Small intestine (tissue), 7 donors: Measurements from ENCODE around the gene CLP1. TPM values are rescaled to one million over a fixed set of nuclear protein-coding genes. Genes with fewer than 3 reads are reported as not detected.

Experiments used
- DNase-seq, 2 donors: peaks; one replicate each; pipeline versions ENCODE4 v3.0.0 to v3.0.0-alpha.2; 2013
- FAIRE-seq: peaks from 2 replicates; lab custom pipeline; 2012; peaks lifted over from hg19 to GRCh38; lab: Jason Lieb, UNC
- H3K27ac ChIP-seq, 3 donors: one replicate each; pipeline ENCODE4 v1.5.1; 2013; ENCODE audit warnings: low read length in 2 of 3, mild to moderate bottlenecking in 2 of 3, control low read depth in 1 of 3, inconsistent platforms in 1 of 3, low read depth in 1 of 3, moderate library complexity in 1 of 3
- H3K27me3 ChIP-seq, 3 donors: one replicate each; pipeline ENCODE4 v1.6.1; 2013; ENCODE audit warnings: low read length in 3 of 3, inconsistent platforms in 1 of 3; ENCODE audit not compliant: control insufficient read depth in 3 of 3, insufficient read depth in 3 of 3
- H3K36me3 ChIP-seq, 3 donors: one replicate each; pipeline ENCODE4 v1.6.1; 2013; ENCODE audit warnings: low read length in 3 of 3, inconsistent platforms in 1 of 3, low read depth in 1 of 3, mild to moderate bottlenecking in 1 of 3, moderate library complexity in 1 of 3; ENCODE audit not compliant: control insufficient read depth in 3 of 3, insufficient read depth in 2 of 3
- H3K4me1 ChIP-seq, 3 donors: one replicate each; pipeline ENCODE4 v1.6.1; 2013; ENCODE audit warnings: low read length in 2 of 3, inconsistent platforms in 1 of 3, low read depth in 1 of 3, mild to moderate bottlenecking in 1 of 3, moderate library complexity in 1 of 3; ENCODE audit not compliant: control insufficient read depth in 3 of 3, insufficient read depth in 2 of 3
- H3K4me3 ChIP-seq, 3 donors: one replicate each; pipeline ENCODE4 v1.5.1; 2013; ENCODE audit warnings: low read length in 3 of 3, control low read depth in 1 of 3, inconsistent platforms in 1 of 3, low read depth in 1 of 3, mild to moderate bottlenecking in 1 of 3, moderate library complexity in 1 of 3
- H3K9me3 ChIP-seq, 2 donors: one replicate each; pipeline ENCODE4 v1.6.1; 2013; ENCODE audit warnings: low read depth in 1 of 2, low read length in 1 of 2; ENCODE audit not compliant: control insufficient read depth in 2 of 2, insufficient read depth in 1 of 2
- WGBS, 3 donors: extraction: QIAGEN DNeasy Blood & Tissue Kit; methylation state at CpG; one replicate each; pipeline ENCODE4 v1.1.7; 2013; 5-methylcytosine and 5-hydroxymethylcytosine counted together
- polyA plus RNA-seq, 4 donors: library from polyadenylated mRNA; stranded (reverse) in 3 of 4; unstranded in 1 of 4; fragments of 200-250 nt in 3 of 4; fragments of 120-200 nt in 1 of 4; gene quantifications; one replicate each; pipeline versions ENCODE4 v1.2.1 to v1.2.3, GENCODE V29; 2013
- donor health status: healthy with polysubstance abuse.
- donor health status: control.
- donor health status: control.
- donor health status: Bipolar disorder and iron deficiency.
- donor health status: healthy.

The CLP1 gene
- polyA plus RNA-seq, 4 donors: 10.3 to 14.7 (median 13.0) TPM

DNA sequence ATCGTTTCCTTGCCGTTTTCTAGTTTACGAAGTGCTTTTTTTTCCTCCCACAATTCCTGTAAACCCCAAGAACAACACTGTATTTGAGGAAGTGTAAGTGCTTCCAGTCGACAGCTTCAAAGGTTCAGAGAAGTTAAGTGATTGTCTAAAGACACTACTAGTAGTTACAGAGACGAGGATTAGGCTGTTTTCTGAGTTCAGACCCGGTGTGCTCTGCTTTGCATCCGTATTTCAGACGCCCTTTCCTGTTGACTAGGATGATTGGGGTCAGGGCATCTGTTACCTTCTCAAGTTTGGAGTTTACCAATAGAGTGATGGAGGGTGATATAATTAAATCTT, 430 bp downstream of the CLP1 start:
- peak overlapping the region; percentile 39 to 68 (median 56) for H3K4me3 ChIP-seq
- no peak for FAIRE-seq
- no peaks in the 10 kb centered on the region for H3K9me3 ChIP-seq
- DNase-seq: no peak
- peaks cover 4 to 24% (median 5%) of the 10 kb centered on the region in 3 donors for H3K36me3 ChIP-seq
- H3K27me3 ChIP-seq: no peaks in the 10 kb centered on the region
- H3K27ac ChIP-seq: peak overlapping the region in 1 of 3 donors; percentile 6
- 0 to 2% (median 1%) methylated on average over 8 of the region's 8 CpGs for WGBS, 3 donors
- peaks cover 0 to 7% (median 0%) of the 10 kb centered on the region in 3 donors for H3K4me1 ChIP-seq

- H3K4me1 ChIP-seq: peaks cover 0 to 7% (median 0%) of the 10 kb centered on the region in 3 donors
- H3K27me3 ChIP-seq: no peaks in the 10 kb centered on the region
- DNase-seq (no peak), FAIRE-seq (no peak)
- peaks cover 4 to 26% (median 5%) of the 10 kb centered on the region in 3 donors for H3K36me3 ChIP-seq
- no peak overlapping the region for H3K27ac ChIP-seq
- WGBS, 3 donors: 96 to 97% (median 96%) methylated on average over 14 of the region's 14 CpGs
- H3K4me3 ChIP-seq: no peak overlapping the region
- no peaks in the 10 kb centered on the region for H3K9me3 ChIP-seq
Measured at GRCh38 chr11:57659669-57660068, 2.1 kb downstream of the CLP1 start.

DNA sequence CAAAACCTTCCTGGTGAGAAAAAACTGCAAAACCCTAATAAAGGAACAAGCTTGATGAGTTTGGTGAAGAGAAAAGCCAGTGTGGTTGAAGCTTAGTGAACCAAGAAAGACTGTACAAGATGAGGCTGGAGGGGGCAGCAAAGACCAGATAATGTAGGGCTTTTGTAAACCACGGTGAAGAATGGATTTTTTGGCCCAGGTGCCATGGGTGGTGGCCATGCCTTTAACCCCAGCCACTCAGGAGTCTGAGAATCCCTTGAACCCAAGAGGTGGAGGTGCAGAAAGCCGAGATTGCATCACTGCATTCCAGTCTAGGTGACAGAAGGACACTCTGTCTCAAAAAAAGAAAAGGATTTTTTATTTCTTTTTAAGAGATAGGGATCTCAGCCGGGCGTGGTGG, 5.3 kb downstream of the CLP1 start:
- peaks cover 0 to 12% (median 0%) of the 10 kb centered on the region in 3 donors for H3K4me1 ChIP-seq
- WGBS, 3 donors: 65 to 69% (median 68%) methylated on average over 4 of the region's 4 CpGs
- H3K9me3 ChIP-seq: no peaks in the 10 kb centered on the region
- no peaks in the 10 kb centered on the region for H3K27me3 ChIP-seq
- FAIRE-seq (no peak), DNase-seq (no peak)
- H3K27ac ChIP-seq: no peak overlapping the region
- no peak overlapping the region for H3K4me3 ChIP-seq
- H3K36me3 ChIP-seq: peaks cover 4 to 26% (median 5%) of the 10 kb centered on the region in 3 donors

GRCh38 chr11:57663975-57664374, 6.4 kb downstream of the CLP1 start:
- 84 to 85% (median 85%) methylated on average over 9 of the region's 9 CpGs for WGBS, 3 donors
- peaks cover 4 to 26% (median 5%) of the 10 kb centered on the region in 3 donors for H3K36me3 ChIP-seq
- H3K27me3 ChIP-seq: no peaks in the 10 kb centered on the region
- no peaks in the 10 kb centered on the region for H3K9me3 ChIP-seq
- no peak overlapping the region for H3K4me3 ChIP-seq
- no peak for FAIRE-seq
- no peak for DNase-seq
- no peak overlapping the region for H3K27ac ChIP-seq
- peaks cover 0 to 5% (median 0%) of the 10 kb centered on the region in 3 donors for H3K4me1 ChIP-seq

GRCh38 chr11:57667117-57667735, 9.7 kb downstream of the CLP1 start:
- FAIRE-seq (no peak), DNase-seq (peak; percentile 98)
- peak overlapping the region; percentile 91 to 99 (median 94) for H3K27ac ChIP-seq
- H3K27me3 ChIP-seq: no peaks in the 10 kb centered on the region
- WGBS, 3 donors: 0 to 1% (median 0%) methylated on average over 29 of the region's 29 CpGs
- no peaks in the 10 kb centered on the region for H3K9me3 ChIP-seq
- H3K36me3 ChIP-seq: peaks cover 0 to 3% (median 1%) of the 10 kb centered on the region in 3 donors
- peak overlapping the region; percentile 49 to 94 (median 54) for H3K4me3 ChIP-seq
- H3K4me1 ChIP-seq: peaks cover 3 to 5% (median 4%) of the 10 kb centered on the region in 3 donors

DNA sequence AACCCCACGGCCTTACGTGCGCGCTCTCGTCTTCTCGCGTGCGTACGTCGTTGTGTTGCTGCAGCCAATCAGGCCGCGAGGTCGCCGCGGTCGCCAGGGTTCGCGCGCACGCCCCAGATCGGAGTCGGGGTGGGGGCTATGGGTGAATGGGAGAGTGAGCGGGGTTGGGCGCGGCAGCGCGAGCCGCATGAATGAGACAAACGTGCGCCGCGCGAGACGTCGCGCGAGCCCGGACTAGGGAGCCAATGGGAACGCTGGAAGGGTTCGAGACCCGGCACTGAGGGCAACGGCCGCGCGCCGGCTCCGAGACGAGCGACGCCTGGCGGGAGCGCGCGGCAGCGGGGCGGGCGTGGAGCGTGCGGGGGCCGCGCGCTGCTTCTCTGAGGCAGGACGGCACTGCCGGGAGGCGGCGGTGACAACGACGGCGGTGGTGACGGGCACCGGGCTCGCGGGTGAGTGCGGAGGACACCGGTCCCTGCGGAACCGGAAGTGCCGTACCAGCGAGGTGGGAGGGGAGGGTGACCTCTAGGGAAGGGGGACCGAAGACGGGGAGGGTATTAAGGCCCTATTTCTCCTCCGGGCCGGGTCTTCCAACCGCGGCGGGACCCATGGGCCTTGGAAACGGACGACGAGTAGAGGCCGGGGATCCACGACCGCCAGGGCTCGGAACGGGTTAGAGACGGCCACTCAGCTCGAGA, 10.3 kb downstream of the CLP1 start, which contains the start of gene ZDHHC5:
ZDHHC5 (plus strand) TSS at position 379 of the 698 bp plus-strand sequence. CDS start 4,977 bp downstream, outside the sequence.
- Histone ChIP-seq H3K36me3 (peaks cover 2 to 4% (median 4%) of the 10 kb centered on the region in 3 donors), H3K9me3 (no peaks in the 10 kb centered on the region), H3K27me3 (no peaks in the 10 kb centered on the region), H3K4me1 (peaks cover 3 to 6% (median 5%) of the 10 kb centered on the region in 3 donors), H3K4me3 (peak within 1 kb of the TSS; percentile 86 to 94 (median 87)), H3K27ac (peak within 1 kb of the TSS; percentile 91 to 99 (median 94))
- 0% methylated on average over 76 to 96 of the region's 96 CpGs for WGBS, 3 donors
- FAIRE-seq (no peak), DNase-seq (peak; percentile 99 to 100)

- DNase-seq (peak in 1 of 2 donors; percentile 42), FAIRE-seq (no peak)
- 0 to 1% (median 0%) methylated on average over 17 to 31 of the region's 31 CpGs for WGBS, 3 donors
Measured at GRCh38 chr11:57668434-57668782, 10.8 kb downstream of the CLP1 start.

DNA sequence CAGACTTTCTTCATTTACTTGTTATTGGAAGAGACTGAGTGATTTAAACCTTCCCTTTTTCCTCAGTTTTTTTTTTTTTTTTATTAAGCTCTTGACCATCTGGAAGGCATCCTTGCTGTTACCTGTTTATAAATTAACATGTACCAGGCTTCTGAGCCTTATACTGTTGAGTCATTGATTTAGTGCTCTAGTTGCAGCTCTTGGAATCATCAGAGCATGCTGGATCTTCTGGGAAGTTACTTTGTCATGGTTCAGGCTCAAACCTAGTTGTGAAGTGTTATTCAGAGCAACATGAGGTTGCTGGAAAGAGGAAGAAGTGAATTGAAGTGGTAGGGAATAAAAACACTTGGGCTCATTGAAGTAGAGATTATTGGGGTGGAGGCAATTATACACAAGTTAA, 16.7 kb downstream of the CLP1 start:
- no peaks in the 10 kb centered on the region for H3K27me3 ChIP-seq
- FAIRE-seq: no peak
- no peak for DNase-seq
- H3K4me3 ChIP-seq: no peak overlapping the region
- H3K36me3 ChIP-seq: peaks cover 7 to 18% (median 17%) of the 10 kb centered on the region in 3 donors
- peaks cover 0 to 10% (median 3%) of the 10 kb centered on the region in 3 donors for H3K4me1 ChIP-seq
- H3K27ac ChIP-seq: no peak overlapping the region
- no peaks in the 10 kb centered on the region for H3K9me3 ChIP-seq

More at GRCh38 chr11:57668434-57668782, 10.8 kb downstream of the CLP1 start:
- Histone ChIP-seq H3K4me1 (peaks cover 3 to 6% (median 5%) of the 10 kb centered on the region in 3 donors), H3K27ac (peak overlapping the region; percentile 91 to 99 (median 94)), H3K4me3 (peak overlapping the region; percentile 86 to 94 (median 87)), H3K9me3 (no peaks in the 10 kb centered on the region), H3K36me3 (peaks cover 2 to 7% (median 5%) of the 10 kb centered on the region in 3 donors), H3K27me3 (no peaks in the 10 kb centered on the region)
